IMR-90 (cell line): ENCODE data around the gene TBX1. TPM values are rescaled to one million over a fixed set of nuclear protein-coding genes. Genes with fewer than 3 reads are reported as not detected.

ENCODE experiments used
- ATAC-seq: fragments of 200-7000 bp; cut with Tn5 transposase; 2 replicates; pipeline ENCODE4 v1.9.1; 2020; ENCODE audit warnings: low read depth, mild to moderate bottlenecking, moderate library complexity
- BruUV-seq: library from RNA; stranded (reverse); fragments of 400-500 nt; replicated peaks from 2 replicates; lab custom pipeline; 2021; lab: Mats Ljungman, UMichigan
- CTCF ChIA-PET: fragments of 300-600 bp; formaldehyde crosslinking; extraction: SDS; loops from one replicate; lab custom pipeline; 2021; ENCODE audit warnings: antibody characterized with exemption; lab: Yijun Ruan, JAX
- POLR2A ChIA-PET: fragments of 300-600 bp; sonication (Branson Sonifier 250); formaldehyde crosslinking; loops from one replicate; lab custom pipeline; 2022; ENCODE audit warnings: antibody characterized with exemption; ENCODE audit not compliant: unreplicated experiment; lab: Charles Lee
- DNase-seq: peaks from one replicate; pipeline ENCODE4 v3.0.0; 2013
- H2AFZ ChIP-seq: replicated peaks from 2 replicates; pipeline ENCODE3; 2013; ENCODE audit warnings: low read length, mild to moderate bottlenecking; ENCODE audit not compliant: poor library complexity
- H2AK5ac ChIP-seq: 2 replicates; pipeline ENCODE4 v1.6.1; 2013; ENCODE audit warnings: low read depth, low read length, inconsistent platforms
- H2AK9ac ChIP-seq: replicated peaks from 2 replicates; pipeline ENCODE3; 2013; ENCODE audit warnings: mild to moderate bottlenecking, low read depth, low read length, moderate library complexity; ENCODE audit not compliant: poor library complexity
- H2BK120ac ChIP-seq: 2 replicates; pipeline ENCODE4 v1.6.1; 2013; ENCODE audit warnings: low read depth, low read length, inconsistent platforms
- H2BK15ac ChIP-seq: 3 replicates; pipeline ENCODE4 v1.6.1; 2013; ENCODE audit warnings: low read depth, low read length, inconsistent platforms
- H2BK20ac ChIP-seq: 2 replicates; pipeline ENCODE4 v1.6.1; 2013; ENCODE audit warnings: low read depth, mild to moderate bottlenecking, inconsistent platforms, low read length, moderate library complexity
- H2BK5ac ChIP-seq: 2 replicates; pipeline ENCODE4 v1.6.1; 2013; ENCODE audit warnings: mild to moderate bottlenecking, low read depth, low read length, inconsistent platforms; ENCODE audit not compliant: poor library complexity, severe bottlenecking
- H3K14ac ChIP-seq: replicated peaks from 2 replicates; pipeline ENCODE4 v1.6.1; 2013; ENCODE audit warnings: low read depth, low read length, inconsistent platforms
- H3K18ac ChIP-seq: 2 replicates; pipeline ENCODE4 v1.6.1; 2013; ENCODE audit warnings: low read depth, low read length, control low read depth
- H3K23ac ChIP-seq: 2 replicates; pipeline ENCODE4 v1.6.1; 2013; ENCODE audit warnings: low read depth, low read length, inconsistent platforms
- H3K27ac ChIP-seq: 2 replicates; pipeline ENCODE4 v1.5.1; 2013; ENCODE audit warnings: mild to moderate bottlenecking, control low read depth, low read length; ENCODE audit not compliant: insufficient read depth
- H3K27me3 ChIP-seq: 2 replicates; pipeline ENCODE4 v1.6.1; 2013; ENCODE audit warnings: low read length; ENCODE audit not compliant: control insufficient read depth, insufficient read depth
- H3K36me3 ChIP-seq: 2 replicates; pipeline ENCODE4 v1.6.1; 2013; ENCODE audit warnings: low read length, mixed read lengths; ENCODE audit not compliant: control insufficient read depth, insufficient read depth
- H3K4ac ChIP-seq: 2 replicates; pipeline ENCODE4 v1.6.1; 2013; ENCODE audit warnings: low read depth, low read length, inconsistent platforms
- H3K4me1 ChIP-seq: 2 replicates; pipeline ENCODE4 v1.6.1; 2013; ENCODE audit warnings: low read length, mixed read lengths; ENCODE audit not compliant: control insufficient read depth, insufficient read depth
- H3K4me2 ChIP-seq: 2 replicates; pipeline ENCODE4 v1.6.1; 2013; ENCODE audit warnings: low read depth, mild to moderate bottlenecking, control low read depth, low read length, moderate library complexity
- H3K4me3 ChIP-seq: 2 replicates; pipeline ENCODE4 v1.5.1; 2013; ENCODE audit warnings: low read depth, mild to moderate bottlenecking, control low read depth, low read length, moderate library complexity; ENCODE audit not compliant: insufficient read depth
- H3K56ac ChIP-seq: 2 replicates; pipeline ENCODE4 v1.6.1; 2013; ENCODE audit warnings: low read length, inconsistent platforms; ENCODE audit not compliant: insufficient read depth; ENCODE audit errors: extremely low read depth
- H3K79me1 ChIP-seq, 2 experiments: 2 replicates each; pipeline ENCODE4 v1.6.1; 2013; ENCODE audit warnings: low read length in 2 of 2, inconsistent platforms in 1 of 2, low read depth in 1 of 2
- H3K9ac ChIP-seq: 2 replicates; pipeline ENCODE4 v1.6.1; 2013; ENCODE audit warnings: low read depth, low read length, control low read depth
- H3K9me1 ChIP-seq: 2 replicates; pipeline ENCODE4 v1.6.1; 2013; ENCODE audit warnings: low read length, inconsistent platforms; ENCODE audit not compliant: insufficient read depth
- H3K9me3 ChIP-seq: 2 replicates; pipeline ENCODE4 v1.6.1; 2013; ENCODE audit warnings: low read length; ENCODE audit not compliant: control insufficient read depth, insufficient read depth
- H4K20me1 ChIP-seq: 2 replicates; pipeline ENCODE4 v1.6.1; 2013; ENCODE audit warnings: low read length, inconsistent platforms; ENCODE audit not compliant: insufficient read depth
- H4K5ac ChIP-seq: 2 replicates; pipeline ENCODE4 v1.6.1; 2013; ENCODE audit warnings: mild to moderate bottlenecking, low read depth, low read length, control low read depth
- H4K8ac ChIP-seq, 2 experiments: 2 replicates each; pipeline ENCODE4 v1.6.1; 2013; ENCODE audit warnings: low read depth in 2 of 2, low read length in 2 of 2, control low read depth in 1 of 2, inconsistent platforms in 1 of 2
- H4K91ac ChIP-seq: 2 replicates; pipeline ENCODE4 v1.6.1; 2013; ENCODE audit warnings: low read depth, low read length, inconsistent platforms; ENCODE audit not compliant: insufficient read depth
- BHLHE40 ChIP-seq: fragments of 150-350 bp; IDR thresholded peaks from 2 replicates; pipeline ENCODE4 v1.6.1; 2016; ENCODE audit warnings: mild to moderate bottlenecking, low read depth, low read length
- CEBPB ChIP-seq: IDR thresholded peaks from 2 replicates; pipeline ENCODE4 v1.6.1; 2012; ENCODE audit warnings: low read depth, low read length, improper control_type of control experiment
- ELK1 ChIP-seq: fragments of 150-350 bp; IDR thresholded peaks from 2 replicates; pipeline ENCODE4 v1.6.1; 2016; ENCODE audit warnings: low read depth, mild to moderate bottlenecking, low read length, moderate library complexity, borderline replicate concordance
- FOS ChIP-seq: fragments of 150-350 bp; IDR thresholded peaks from 2 replicates; pipeline ENCODE4 v1.6.1; 2016; ENCODE audit warnings: low read depth, low read length
- MAFK ChIP-seq: IDR thresholded peaks from 2 replicates; pipeline ENCODE4 v1.6.1; 2012; ENCODE audit warnings: low read depth, low read length, improper control_type of control experiment
- MAZ ChIP-seq: IDR thresholded peaks from 2 replicates; pipeline ENCODE4 v1.6.1; 2012; ENCODE audit warnings: low read depth, mild to moderate bottlenecking, low read length, improper control_type of control experiment, moderate library complexity, borderline replicate concordance
- MXI1 ChIP-seq: IDR thresholded peaks from 2 replicates; pipeline ENCODE4 v1.6.1; 2012; ENCODE audit warnings: low read depth, mild to moderate bottlenecking, low read length, moderate library complexity, borderline replicate concordance
- NFE2L2 ChIP-seq: fragments of 150-350 bp; IDR thresholded peaks from 2 replicates; pipeline ENCODE4 v1.6.1; 2016; ENCODE audit warnings: low read depth, mild to moderate bottlenecking, low read length
- POLR2A ChIP-seq: IDR thresholded peaks from 2 replicates; pipeline ENCODE4 v1.6.1; 2012; ENCODE audit warnings: mild to moderate bottlenecking, low read depth, low read length
- RFX5 ChIP-seq: IDR thresholded peaks from 2 replicates; pipeline ENCODE4 v1.8.0; 2012; ENCODE audit warnings: low read depth, mild to moderate bottlenecking, low read length, moderate library complexity
- SMC3 ChIP-seq: fragments of 150-350 bp; IDR thresholded peaks from 2 replicates; pipeline ENCODE4 v1.6.1; 2016; ENCODE audit warnings: low read depth, mild to moderate bottlenecking, antibody characterized with exemption, low read length, moderate library complexity
- USF2 ChIP-seq: fragments of 150-350 bp; IDR thresholded peaks from 2 replicates; pipeline ENCODE4 v1.6.1; 2017; ENCODE audit warnings: mild to moderate bottlenecking, antibody characterized with exemption, low read length, low read depth
- WGBS, 2 experiments: methylation state at CpG; one replicate each; pipeline versions ENCODE4 v1.1.5 to v1.1.7; 2013; ENCODE audit warnings: missing lambda C conversion rate in 2 of 2; ENCODE audit not compliant: insufficient read length in 1 of 2; ENCODE audit errors: extremely low coverage in 2 of 2; 5-methylcytosine and 5-hydroxymethylcytosine counted together
- dilution Hi-C: fragments of 300-500 bp; cut with HindIII; formaldehyde crosslinking; loops from one replicate; pipeline ENCODE4 v1.14.3; 2018; ENCODE audit warnings: low sequenced_read_pairs; ENCODE audit not compliant: unreplicated experiment
- in situ Hi-C: fragments of 300-500 bp; cut with MboI; formaldehyde crosslinking; loops from 3 replicates; pipeline ENCODE4 v1.14.3; 2019; ENCODE audit warnings: low sequenced_read_pairs, inconsistent platforms, mixed read lengths
- intact Hi-C: fragments of 100-400 bp; cut with micrococcal nuclease; formaldehyde crosslinking; loops from 2 replicates; pipeline ENCODE4 v1.10.0; 2022
- polyA plus RNA-seq, 3 experiments: library from polyadenylated mRNA; depleted of rRNA; stranded (reverse); fragments of >200 nt; gene quantifications; 2 replicates each; pipeline ENCODE4 v1.2.3, GENCODE V29; 2012; ENCODE audit warnings: low replicate concordance in 1 of 3
- total RNA-seq: library from RNA; depleted of rRNA; stranded (reverse); fragments of >200 nt; gene quantifications from 2 replicates; pipeline ENCODE4 v1.2.3, GENCODE V29; 2012

TBX1 gene
- total and polyA plus RNA-seq, 2 of the 4 experiments (the other 2 are of a cell fraction), result 0.03 TPM; not detected in 1

- no peak for TF ChIP-seq USF2
These were observed 45.2 kb upstream of the TBX1 start (continued) for GRCh38 chr22:19715188-19715930.

DNA sequence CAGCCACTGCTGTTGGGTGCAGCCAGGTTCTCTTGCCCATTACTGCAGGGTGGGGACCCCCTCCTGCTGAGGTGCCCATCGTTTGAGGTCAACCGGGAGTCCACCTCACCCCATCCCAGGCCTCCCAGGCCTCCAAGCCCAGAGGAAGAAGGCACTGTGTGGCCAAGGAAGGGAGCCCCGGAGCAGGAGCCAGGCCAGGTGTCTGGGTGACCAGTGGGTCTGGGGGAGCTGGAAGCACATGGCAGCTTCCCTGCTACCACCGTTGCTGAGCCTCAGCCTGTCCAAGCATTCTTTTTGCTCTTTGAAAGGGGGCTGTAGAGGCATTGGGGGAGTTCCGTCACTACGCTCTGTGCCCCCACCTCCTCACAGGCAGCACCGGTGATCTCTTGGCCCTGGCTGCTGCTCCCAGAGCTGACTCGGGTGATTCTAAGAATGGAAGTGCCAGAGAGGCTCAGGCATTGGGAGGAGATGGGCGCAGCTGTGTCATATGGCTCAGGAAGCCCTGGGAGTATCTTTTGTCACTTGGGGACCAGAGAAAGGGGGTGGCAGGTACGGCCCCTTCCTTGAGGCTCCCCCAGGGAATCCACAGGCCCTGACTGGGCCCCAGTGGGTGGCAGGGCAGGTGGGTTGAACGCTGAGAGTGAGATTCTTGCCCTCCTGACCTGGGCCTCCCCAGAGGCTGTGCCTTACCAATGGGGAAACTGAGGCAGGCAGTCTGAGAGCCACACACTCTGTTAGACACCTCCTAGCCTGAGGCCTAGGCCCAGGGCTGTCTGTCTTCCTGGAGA is 44.3 kb upstream of the TBX1 start:
- no peak overlapping the region for H3K14ac ChIP-seq
- no peak overlapping the region for H2BK20ac ChIP-seq
- intact Hi-C loops (no loop called here), dilution Hi-C loops (no loop called here), in situ Hi-C loops (no loop called here)
- no peak overlapping the region for H3K4me2 ChIP-seq
- H2AK9ac ChIP-seq, result no peak overlapping the region
- H4K8ac ChIP-seq, result no peak overlapping the region
- no peak overlapping the region for H3K23ac ChIP-seq
- H3K9me3 ChIP-seq, result no peaks in the 10 kb centered on the region
- no peak overlapping the region for H2BK15ac ChIP-seq
- H4K5ac ChIP-seq, result no peak overlapping the region
- H2BK120ac ChIP-seq, result no peak overlapping the region
- no TSS peak for BruUV-seq
- H3K4me3 ChIP-seq, result no peak overlapping the region
- peaks cover 21% of the 10 kb centered on the region for H3K27me3 ChIP-seq
- no peak for DNase-seq
- peaks cover 15% of the 10 kb centered on the region for H3K4me1 ChIP-seq
- POLR2A ChIA-PET, result no interaction called here
- H3K79me1 ChIP-seq, result peaks cover 0 to 4% of the 10 kb centered on the region in 2 experiments; a peak in 1 of 4 replicates
- H2AK5ac ChIP-seq, result no peak overlapping the region
- H3K9me1 ChIP-seq, result peaks cover 7% of the 10 kb centered on the region
- CTCF ChIA-PET, result interaction anchor here (1.0 kb wide), 1 partner anchor 84 kb away, joined by 3 read pairs; no protein-coding TSS in a partner anchor
- H2BK5ac ChIP-seq, result no peak overlapping the region
- H4K91ac ChIP-seq, result no peak overlapping the region
- H3K27ac ChIP-seq, result no peak overlapping the region
- peak overlapping the region; percentile 61 for H2AFZ ChIP-seq
- H3K56ac ChIP-seq, result no peak overlapping the region
- H3K36me3 ChIP-seq, result peaks cover 7% of the 10 kb centered on the region
- WGBS, 2 experiments, result 80% methylated on average over 2 of the region's 11 CpGs; no CpG with 5 or more reads in 1 of the 2 experiments
- H3K4ac ChIP-seq, result no peak overlapping the region
- ATAC-seq, result no peak
- H3K18ac ChIP-seq, result no peak overlapping the region
- H4K20me1 ChIP-seq, result no peaks in the 10 kb centered on the region
- no peak overlapping the region for H3K9ac ChIP-seq
- TF ChIP-seq FOS (no peak), BHLHE40 (no peak), ELK1 (no peak), RFX5 (no peak), CEBPB (no peak), POLR2A (no peak), MAFK (no peak), MXI1 (no peak), MAZ (no peak), NFE2L2 (no peak), USF2 (no peak), SMC3 (no peak)
